GM18858 (cell line): Measurements from ENCODE around the gene BICDL1.
"Not testable (repeated sequence)": the region's sequence is repeated elsewhere in the genome, so short reads cannot be mapped to it uniquely, and the experiment has no call there.

ENCODE experiments used
- ATAC-seq: cut with Tn5 transposase; IDR thresholded peaks from one replicate; pipeline ENCODE4 v1.9.1; 2021; ENCODE audit not compliant: unreplicated experiment

The BICDL1 gene

DNA sequence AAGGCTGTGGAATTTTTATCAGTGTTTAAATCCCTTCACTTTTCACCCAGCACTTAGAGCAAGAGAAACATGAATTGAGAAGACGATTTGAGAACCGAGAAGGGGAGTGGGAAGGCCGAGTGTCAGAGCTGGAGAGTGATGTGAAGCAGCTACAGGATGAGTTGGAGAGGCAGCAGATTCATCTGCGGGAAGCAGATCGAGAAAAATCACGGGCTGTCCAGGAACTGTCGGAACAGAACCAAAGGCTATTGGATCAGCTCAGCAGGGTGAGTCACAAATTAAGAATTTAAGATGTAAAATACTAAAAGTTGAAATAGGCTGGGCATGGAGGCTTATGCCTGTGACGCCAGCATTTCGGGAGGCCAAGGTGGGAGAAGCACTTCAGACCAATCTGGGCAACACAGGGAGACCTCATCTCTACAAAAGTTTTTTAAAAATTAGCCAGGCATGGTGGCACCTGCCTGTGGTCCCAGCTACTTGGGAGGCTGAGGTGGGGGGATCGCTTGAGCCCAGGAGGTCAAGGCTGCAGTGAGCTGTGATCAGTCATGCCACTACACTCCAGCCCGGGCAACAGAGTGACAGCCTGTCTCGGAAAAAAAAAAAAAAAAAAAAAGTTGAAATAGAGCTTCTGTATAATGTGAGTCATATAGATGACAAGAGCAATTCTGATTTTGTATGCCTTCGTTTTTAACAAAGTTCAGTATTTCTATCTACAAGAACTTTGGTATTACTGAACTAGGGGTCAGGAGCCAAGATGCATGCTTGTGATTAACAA, 9.6 kb downstream of the BICDL1 start:
- ATAC-seq = no peak

DNA sequence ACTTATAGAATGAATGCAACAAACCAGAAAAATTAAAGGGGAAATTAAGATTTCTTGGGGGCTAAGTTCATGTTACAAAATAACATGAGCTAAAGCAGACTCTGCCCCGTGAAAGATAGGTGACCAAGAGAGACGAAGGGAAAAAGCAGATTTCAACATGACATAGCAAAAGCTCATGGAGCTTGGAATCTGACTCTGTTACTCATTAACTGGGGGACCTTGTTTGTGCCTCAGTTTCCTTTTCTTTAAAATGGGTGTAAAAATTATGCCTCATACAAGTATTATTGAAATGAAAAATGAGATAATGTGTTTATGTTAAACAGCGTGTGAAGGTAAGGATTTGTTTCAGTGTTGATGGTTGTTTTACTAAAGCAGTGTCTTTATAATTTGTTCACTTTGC, 11.5 kb downstream of the BICDL1 start:
- no peak for ATAC-seq

DNA sequence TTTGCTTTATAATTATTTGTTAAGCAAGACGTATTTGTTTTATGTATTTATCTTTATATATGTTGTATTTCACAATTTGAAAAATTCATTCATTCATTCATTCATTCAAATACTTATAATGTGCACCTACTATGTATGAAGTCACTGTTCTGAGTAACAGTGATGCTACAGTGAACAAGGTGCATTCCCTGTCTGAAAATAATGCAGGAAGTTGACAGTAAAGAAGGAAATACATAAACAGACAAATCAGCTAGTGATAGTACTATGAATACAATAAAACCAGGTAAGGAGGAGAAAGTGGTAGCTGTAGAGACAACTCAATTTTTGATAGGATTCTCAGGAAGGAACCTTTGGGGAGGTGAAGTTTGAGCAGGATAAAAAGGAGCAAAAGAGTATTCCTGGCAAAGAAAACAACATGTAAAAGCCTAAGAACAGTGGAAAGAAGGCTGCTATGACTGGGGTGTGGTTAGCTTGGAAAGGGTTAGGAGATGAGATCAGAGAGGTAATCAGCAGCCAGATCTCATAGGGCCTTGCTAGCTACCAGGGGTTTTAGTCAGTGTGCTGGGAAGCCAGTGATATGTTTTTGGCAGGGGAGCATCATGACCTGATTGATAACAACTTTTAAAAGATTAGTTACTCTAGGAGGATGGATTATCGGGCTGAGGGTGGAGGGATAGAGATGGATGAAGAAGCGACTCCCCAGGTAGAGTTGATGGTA, 17.4 kb downstream of the BICDL1 start:
- no peak for ATAC-seq

DNA sequence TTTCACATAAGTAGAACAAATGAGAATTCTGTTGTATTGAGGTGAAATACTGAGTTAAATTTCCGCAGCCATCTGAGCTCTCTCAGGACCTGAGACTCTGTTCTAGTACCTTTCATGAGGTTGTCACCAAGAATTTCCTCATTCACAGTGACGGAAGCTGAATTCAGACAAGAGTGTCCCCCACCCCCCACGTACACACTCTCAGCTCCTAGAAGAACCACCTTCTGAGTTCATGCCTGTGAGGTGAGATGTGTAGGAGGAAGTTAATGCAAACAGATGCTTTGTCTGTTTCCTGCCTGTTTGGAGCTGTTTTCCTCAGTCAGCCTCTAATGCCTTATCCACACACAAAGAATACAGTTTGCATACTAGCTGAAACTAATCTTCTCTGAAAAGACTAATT, 18.2 kb downstream of the BICDL1 start:
- no peak for ATAC-seq

DNA sequence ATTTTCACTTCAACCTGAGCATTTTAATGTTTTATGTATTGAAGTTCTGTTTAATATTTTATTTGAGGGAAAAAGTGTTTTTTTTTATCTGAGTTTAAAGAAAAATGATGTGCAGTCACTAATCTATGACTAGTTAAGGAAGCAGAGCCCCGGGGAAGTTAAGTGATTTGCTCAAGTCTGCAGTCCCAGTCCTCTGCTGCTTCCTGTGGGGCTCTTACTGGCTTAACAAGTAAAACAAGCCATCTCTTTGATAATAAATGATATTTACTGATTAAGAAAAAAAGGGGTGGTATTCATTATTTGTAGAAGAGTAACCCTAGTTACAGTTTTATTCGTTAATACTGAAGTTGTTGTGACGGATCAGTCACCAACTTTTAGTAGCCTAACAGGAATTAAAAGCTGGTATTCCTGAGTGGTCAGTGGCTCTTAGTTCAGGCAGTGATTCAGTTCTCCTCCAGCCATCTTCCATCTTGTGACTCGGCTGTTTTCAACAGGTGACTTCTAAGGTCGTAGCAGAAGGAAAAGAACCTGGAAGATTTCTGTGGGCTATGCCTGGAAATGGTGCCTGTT, 21.7 kb downstream of the BICDL1 start:
- ATAC-seq = no peak

DNA sequence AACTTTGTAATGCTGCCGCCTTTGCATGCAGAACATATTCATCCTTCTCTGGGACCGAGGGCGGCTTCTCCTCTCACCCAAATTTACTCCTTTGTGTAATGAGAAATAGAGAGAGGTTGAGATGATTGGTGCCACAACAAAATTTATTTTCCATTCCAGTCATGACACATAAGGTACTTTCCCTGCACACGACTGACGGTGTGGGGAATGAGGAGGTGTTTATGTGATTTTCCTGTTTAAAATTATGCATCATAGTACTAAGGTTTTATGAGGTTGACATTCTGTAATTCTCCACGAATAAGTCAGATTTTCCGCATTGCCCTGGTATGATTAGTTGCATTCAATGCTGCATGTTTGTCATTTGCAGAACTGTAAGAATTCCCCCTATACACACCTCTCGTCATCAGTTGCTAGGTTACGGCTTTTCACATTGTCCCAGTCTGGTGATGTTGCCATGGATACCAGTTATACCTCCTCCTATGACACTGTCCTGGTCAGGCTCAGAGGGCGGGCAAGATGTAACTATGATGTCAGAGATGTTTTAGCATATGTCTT, 23.1 kb downstream of the BICDL1 start:
- peak; percentile 70 for ATAC-seq

DNA sequence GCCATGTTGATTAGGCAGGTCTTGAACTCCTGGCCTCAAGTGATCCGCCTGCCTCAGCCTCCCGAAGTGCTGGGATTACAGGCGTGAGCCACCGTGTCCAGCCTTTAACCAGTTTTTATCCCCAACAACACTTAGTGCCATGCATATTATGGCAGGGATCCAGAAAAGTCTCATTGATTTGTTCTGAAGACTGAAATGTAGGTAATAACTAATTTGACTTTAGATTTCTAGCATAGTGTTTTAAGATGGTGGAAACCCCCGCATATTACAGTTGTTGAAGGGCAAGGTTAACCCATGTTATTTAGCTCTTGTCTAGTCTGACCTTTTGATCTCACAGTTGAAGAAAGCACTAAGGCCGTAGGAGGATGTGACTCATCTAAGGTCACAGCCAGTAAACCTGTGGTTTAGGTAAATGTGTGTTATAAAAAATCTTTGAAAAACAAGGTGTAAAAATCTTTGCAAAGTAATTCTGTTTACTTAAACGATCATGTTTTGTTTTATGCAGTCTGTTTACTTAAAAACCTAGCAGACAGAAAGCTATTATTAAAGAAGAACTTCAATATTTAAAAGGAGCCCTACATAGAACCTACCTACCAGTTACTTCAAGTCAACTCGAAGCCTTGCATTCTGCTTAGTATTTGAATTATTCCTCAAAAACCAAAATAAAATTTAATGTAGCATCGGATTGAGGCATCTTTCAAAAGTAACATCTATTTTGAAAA, 24.8 kb downstream of the BICDL1 start:
- peak; percentile 48 for ATAC-seq

DNA sequence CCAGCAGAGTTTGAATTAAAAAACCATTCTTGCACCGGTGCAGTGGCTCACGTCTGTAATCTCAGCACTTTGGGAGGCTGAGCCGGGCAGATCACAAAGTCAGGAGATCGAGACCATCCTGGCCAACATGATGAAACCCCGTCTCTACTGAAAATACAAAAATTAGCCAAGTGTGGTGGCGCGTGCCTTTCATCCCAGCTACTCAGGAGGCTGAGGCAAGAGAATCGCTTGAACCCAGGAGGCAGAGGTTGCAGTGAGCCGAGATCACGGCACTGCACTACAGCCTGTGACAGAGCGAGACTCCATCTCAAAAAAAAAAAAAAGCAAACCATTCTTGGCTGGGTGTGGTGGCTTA, 25.3 kb downstream of the BICDL1 start:
- ATAC-seq = not testable (repeated sequence)

DNA sequence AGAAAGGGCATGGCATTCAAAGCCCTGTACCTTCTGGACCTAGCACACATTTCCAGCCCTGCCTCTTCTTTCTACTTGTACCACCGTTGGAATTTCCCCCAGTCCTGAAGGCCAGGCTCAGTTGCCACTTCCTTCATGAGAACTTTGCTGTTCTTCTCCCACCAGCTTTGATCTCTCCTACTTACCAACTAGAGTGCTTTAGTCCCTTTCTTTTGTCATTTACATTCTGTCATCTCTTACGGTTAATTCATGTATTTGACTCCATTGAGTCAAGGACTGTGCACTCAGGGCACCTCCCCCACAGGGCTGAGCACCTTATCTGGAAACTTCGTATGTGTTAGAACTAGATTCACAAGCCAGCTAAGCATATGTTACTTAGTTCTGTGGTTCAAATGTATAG, 26.3 kb downstream of the BICDL1 start:
- no peak for ATAC-seq

DNA sequence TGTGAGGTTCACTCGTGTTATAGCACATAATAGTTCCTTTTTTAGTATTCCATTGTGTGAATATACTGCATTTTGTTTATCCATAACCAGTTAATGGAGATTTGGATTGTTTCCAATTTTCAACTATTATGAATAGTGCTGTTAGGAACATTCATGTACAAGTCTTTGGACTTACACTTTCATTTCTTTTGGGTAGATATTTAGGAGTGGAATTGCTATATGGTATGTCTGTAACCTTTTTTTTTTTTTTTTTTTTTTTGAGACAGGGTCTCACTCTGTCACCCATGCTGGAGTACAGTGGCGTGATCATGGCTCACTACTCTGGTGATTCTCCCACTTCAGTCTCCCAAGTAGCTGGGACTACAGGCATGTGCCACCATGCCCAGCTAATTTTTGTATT, 27.2 kb downstream of the BICDL1 start:
- ATAC-seq = not testable (repeated sequence)

DNA sequence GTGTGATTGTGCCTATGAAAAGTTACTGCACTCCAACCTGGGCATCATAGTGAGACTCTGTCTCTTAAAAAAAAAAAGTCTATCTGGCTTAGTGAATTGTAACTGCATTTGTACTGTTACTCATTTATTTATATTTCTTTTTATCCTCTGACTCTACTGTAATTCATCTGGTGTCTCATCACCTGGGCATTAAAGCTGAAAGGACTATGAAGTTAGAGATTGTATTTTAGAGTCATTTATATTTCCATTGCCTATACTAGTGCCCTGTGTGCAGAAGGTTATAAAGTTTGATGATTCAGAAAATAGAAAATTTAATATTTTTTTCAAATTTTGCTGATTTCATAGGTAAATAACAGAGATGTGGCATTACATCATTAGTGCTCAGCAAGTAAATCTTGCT, 30.2 kb downstream of the BICDL1 start:
- no peak for ATAC-seq

DNA sequence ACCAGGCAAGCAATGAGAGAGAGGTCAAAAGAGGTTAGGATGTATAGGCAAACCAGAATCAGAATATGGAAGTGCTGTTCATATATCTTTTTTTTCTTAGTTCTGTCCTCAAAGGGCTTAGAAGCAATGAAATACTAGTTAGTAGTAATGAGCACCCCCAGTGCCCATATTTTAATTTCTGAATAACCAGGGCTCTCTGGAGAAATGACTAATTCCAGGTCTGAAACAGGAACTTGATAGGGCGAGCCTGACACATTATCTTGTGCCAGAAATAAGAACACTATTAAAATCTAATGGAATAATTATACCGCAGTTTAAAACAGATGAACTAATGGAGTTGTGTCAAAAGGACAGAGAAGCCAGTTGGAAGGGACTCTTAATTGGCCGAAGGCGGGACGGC, 30.9 kb downstream of the BICDL1 start:
- no peak for ATAC-seq

DNA sequence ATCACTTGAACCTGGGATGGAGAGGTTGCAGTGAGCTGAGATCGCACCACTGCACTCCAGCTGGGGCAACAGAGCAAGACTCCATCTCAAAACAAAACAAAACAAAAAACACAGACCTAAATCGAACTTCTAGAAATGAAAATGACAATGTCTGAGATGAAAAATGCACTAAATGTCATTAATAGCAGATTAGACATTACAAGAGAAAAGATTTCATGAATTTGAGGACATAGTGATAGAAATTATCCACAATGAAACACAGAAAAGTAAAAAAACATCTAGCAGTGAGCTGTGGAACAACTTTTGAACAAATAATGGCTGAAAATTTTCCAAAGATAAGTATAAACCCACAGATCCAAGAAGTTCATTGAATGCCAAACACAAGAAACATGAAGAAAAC, 35.2 kb downstream of the BICDL1 start:
- ATAC-seq = no peak

DNA sequence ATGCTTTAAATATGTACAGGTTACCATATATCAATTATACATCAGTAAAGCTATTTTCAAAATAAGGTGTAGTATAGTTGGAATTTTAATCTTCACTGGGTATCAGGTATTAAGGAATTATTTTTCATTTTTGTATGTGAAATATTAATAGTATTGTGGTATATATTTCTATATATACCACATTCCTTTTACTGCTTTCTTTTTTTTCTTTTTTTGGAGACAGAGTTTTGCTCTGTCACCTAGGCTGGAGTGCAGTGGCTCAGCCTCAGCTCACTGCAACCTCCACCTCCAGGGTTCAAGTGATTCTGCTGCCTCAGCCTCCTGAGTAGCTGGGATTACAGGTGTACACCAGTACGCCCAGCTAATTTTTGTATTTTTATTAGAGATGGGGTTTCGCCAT, 36.6 kb downstream of the BICDL1 start:
- ATAC-seq = no peak

DNA sequence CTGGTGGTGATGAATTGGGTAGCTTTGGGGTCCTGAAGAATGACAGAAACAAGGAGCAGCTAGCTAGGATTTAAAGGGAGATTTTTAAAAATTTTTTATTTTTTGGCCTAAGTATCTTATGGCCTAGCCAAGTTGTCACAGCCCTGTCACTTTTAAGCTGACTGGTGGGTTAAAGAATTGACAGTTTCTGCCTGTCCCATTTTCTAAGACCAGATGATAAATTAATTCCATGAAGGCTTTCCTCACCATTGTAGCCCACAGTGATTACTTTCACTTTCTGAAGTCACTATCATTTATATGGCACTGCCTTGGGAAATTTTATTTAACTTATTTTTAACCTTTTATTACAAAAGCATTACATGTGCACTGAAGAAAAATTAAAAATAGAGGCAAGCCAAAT, 43.2 kb downstream of the BICDL1 start:
- no peak for ATAC-seq

DNA sequence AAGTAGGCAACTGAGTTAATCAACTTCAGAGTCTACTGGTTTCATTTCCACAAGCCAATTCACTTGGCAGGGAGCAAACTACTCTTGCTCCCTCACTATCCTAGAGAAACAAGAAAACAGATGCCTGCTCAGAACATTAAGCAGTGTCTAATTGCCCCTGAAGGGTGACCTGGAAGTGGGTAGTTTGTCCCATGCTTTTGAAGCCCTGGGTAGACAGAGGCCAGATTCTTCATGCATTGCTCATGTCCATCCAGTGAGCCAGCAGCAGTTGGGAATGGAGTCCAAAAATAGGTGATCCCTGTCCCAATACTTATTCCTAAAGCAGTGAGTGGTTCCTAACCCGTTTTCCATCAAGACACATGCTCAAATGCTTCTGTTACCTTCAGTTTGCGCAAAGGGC, 48.8 kb downstream of the BICDL1 start:
- ATAC-seq = no peak

DNA sequence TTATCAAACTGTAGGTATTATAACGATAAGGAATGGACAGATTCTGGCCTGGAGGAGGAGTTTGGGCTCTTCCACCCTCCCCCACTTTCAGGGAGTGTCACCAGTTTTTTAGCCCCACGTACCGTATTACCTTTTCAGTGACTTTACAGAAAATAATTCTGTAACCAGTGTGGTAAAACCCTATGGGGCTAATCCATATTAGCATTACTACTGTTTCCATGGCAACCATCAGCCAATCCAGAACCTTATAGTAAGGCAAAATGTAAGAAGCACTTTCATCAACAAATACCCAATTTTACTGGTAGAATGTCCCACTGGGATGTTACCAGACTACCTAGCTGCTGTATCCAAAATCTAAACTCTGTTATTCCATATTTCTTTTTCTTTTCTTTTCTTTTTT, 50.7 kb downstream of the BICDL1 start:
- ATAC-seq = no peak

DNA sequence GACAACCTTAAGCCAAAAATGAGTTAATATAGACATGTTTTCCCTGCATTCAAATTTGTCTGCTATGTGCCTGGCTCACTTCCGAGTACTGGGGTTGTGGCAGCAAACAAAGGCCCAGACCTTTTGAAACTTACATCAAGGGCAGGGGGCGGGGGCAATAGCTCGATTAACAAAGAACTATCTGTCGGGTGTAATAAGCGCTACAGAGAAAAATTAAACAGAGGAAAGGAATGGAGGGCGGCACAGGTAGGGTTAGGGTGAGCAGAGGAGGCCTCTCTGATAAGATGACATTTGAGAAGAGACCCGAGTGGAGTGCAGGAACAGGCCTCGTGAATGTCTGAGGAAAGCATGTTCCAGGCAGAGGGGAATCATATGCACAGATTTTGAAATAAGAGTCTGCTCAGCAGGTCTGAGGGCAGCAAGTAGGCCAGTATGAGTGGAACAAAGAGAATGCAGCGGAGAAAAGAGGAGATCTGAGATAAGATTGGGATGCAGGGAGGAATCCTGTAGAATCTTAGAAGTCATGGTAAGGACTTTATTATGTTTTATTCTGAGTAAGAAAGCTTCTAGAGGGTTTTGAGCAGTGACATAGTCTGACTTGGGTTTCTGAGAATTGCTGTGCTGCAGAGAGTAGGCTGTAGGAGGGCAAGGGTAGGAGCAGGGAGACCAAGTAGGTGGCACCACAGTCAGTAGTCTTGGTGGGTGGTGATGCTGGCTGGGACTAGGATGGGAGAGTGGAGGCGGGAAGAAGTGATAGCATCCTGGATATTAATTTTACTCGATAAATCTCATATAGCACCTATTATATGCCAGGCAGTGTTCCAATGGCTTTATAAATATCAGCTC, 52.6 kb downstream of the BICDL1 start:
- no peak for ATAC-seq

DNA sequence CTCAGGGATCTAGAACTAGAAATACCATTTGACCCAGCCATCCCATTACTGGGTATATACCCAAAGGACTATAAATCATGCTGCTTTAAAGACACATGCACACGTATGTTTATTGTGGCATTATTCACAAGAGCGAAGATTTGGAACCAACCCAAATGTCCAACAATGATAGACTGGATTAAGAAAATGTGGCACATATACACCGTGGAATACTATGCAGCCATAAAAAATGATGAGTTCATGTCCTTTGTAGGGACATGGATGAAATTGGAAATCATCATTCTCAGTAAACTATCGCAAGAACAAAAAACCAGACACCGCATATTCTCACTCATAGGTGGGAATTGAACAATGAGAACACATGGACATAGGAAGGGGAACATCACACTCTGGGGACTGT, 56.3 kb downstream of the BICDL1 start:
- ATAC-seq = not testable (repeated sequence)

DNA sequence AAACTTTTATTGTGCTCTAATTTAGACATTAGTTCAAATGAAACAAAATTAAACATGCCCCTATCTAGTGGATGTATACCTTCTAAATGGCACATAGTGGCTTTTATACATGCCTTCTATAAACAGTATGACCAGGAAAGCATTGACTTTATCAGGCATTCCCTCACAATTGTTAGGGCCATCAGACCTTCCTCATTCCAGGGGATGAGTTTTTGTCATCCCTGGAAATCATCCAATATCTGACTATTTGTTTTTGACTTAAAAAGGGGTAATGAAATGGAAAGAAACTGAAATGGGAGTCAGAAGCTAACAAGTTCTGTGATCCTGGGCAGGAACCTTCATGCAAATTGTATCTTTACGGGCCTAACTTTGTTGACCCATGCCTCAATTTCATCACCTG, 58.0 kb downstream of the BICDL1 start:
- no peak for ATAC-seq

DNA sequence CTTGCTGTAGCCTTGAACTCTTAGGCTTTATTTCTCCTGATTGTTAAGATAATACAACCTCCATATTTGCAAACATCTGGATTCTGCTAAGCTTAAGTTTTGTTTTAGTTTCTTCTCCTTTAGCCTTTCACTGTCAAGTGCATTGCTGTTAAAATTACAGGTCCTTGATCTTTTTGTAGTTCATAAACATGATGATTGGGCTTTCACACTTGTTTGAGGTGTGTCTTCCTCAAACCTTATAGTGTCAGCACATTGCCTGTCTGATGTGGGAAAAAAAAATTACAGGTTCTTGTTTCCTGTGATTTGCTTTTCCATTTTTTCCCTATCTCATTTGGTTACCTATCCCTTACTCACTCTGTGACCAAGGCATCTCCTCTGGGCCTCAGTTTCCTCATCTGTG, 59.2 kb downstream of the BICDL1 start:
- ATAC-seq = no peak
